ENCODE measurements around the gene HSPA5. TPM values are rescaled to one million over a fixed set of nuclear protein-coding genes. Genes with fewer than 3 reads are reported as not detected.
A peak's percentile ranks its signal among the peaks of the same experiment; 100 is the strongest.
"Not testable (repeated sequence)": the region's sequence is repeated elsewhere in the genome, so short reads cannot be mapped to it uniquely, and the experiment has no call there.

HSPA5 gene
- total RNA-seq, 1 experiment from 2014 or later: 77.5 TPM

GRCh38 chr9:125241863-125242739 is 958 bp upstream of the HSPA5 start:
- DNase-seq (ENCODE audit: low spot score): no peak

- peak; percentile 16 for DNase-seq (ENCODE audit: low spot score)
These were observed 519 bp downstream of the HSPA5 start for GRCh38 chr9:125240649-125240999.

GRCh38 chr9:125239631-125240597 is 1.2 kb downstream of the HSPA5 start:
- DNase-seq (ENCODE audit: low spot score): no peak

DNA sequence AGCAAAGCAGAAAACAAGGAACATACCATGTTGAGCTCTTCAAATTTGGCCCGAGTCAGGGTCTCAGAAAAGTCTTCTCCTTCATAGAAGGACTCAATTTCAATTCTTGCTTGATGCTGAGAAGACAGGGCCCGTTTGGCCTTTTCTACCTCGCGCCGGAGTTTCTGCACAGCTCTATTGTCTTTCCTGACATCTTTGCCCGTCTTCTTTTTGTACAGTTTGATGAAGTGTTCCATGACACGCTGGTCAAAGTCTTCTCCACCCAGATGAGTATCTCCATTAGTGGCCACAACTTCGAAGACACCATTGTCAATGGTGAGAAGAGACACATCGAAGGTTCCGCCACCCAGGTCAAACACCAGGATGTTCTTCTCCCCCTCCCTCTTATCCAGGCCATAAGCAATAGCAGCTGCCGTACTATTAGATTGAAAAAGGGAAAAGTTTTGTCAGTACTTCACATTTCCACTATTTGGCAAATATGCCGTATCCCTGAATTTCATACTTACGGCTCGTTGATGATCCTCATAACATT is 2.2 kb downstream of the HSPA5 start:
- DNase-seq (ENCODE audit: low spot score): no peak

DNA sequence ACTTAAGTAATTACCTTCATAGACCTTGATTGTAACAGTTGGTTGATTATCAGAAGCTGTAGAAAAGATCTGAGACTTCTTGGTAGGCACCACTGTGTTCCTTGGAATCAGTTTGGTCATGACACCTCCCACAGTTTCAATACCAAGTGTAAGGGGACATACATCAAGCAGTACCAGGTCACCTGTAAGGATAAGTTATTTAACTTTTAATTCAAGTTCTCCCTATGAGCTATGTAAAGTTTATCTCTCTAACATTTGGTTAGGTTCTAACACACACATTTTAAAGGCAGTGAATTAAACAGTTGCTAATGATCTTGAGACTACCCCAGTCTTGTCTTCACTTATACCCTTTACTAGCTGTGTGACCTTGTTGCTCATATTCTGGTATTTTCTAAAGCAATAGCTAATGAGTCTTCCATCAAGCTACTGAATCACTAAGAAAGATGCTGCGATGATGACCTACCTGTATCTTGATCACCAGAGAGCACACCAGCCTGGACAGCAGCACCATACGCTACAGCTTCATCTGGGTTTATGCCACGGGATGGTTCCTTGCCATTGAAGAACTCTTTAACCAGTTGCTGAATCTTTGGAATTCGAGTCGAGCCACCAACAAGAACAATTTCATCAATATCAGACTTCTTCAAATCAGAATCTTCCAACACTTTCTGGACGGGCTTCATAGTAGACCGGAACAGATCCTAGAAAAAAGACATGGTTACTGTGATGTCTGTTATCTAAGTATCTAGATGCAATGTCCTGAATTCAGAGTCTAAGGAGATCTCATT is 2.8 kb downstream of the HSPA5 start:
- DNase-seq (ENCODE audit: low spot score): no peak

- not testable (repeated sequence) for DNase-seq (ENCODE audit: low spot score)
These were observed 4.5 kb downstream of the HSPA5 start for GRCh38 chr9:125236520-125237159.

- DNase-seq (ENCODE audit: low spot score): no peak
These were observed 5.2 kb downstream of the HSPA5 start for GRCh38 chr9:125235804-125236519.

DNA sequence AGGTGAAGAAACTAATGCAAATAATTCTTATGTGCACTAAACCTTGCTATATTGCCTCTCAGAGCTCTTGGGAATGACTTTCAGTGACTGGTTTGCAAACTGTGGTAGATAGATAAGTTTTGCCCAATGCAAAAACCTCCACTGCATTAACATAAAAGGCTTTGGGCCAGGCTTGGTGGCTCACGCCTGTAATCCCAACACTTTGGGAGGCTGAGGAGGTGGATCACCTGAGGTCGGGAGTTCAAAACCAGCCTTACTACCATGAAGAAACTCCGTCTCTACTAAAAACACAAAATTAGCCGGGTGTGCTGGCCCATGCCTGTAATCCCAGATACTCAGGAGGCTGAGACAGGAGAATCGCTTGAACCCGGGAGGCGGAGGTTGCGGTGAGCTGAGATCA is 7.0 kb downstream of the HSPA5 start:
- not testable (repeated sequence) for DNase-seq (ENCODE audit: low spot score)

GRCh38 chr9:125233678-125234077 is 7.5 kb downstream of the HSPA5 start:
- peak; percentile 62 for DNase-seq (ENCODE audit: low spot score)

- no peak for DNase-seq (ENCODE audit: low spot score)
These were observed 13.4 kb downstream of the HSPA5 start for GRCh38 chr9:125227761-125228160.

GRCh38 chr9:125224858-125225257 is 16.3 kb downstream of the HSPA5 start:
- DNase-seq (ENCODE audit: low spot score): not testable (repeated sequence)

DNA sequence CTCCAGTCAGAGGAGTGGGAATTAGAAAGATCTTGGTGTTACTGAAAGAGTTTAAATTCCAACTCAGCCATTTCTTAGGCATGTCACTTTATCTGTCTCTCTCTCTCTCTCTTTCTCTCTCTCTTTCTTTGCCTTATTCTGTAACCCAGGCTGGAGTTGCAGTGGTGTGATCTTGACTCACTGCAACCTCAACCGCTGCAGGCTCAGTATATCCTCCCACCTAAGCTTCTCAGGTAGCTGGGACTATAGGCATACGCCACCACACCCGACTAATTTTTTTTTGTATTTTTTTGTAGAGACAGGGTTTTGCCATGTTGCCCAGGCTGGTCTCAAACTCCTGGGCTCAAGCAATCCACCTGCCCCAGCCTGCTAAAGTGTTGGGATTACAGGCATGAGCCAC is 22.5 kb downstream of the HSPA5 start:
- DNase-seq (ENCODE audit: low spot score): no peak

DNA sequence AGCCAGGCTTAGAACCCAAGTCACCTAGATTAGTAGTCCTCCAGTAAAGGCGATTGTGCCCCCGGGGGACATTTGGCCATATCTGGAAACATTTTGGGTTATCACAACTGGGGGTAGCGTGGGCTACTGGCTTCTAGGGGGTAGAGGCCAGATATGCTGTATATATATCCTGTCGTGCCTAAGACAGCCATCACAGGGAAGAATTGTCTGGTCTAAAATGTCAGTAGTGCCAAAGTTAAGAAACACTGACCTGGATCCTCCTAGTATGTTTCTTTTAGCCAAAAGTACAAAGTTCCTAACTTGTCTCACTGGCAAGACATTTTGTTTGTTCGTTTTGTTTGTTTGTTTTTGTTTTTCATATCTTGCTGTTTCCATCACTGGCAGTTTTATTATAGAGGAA is 27.0 kb downstream of the HSPA5 start:
- DNase-seq (ENCODE audit: low spot score): no peak

- no peak for DNase-seq (ENCODE audit: low spot score)
These were observed 36.7 kb downstream of the HSPA5 start for GRCh38 chr9:125204477-125204876.

DNA sequence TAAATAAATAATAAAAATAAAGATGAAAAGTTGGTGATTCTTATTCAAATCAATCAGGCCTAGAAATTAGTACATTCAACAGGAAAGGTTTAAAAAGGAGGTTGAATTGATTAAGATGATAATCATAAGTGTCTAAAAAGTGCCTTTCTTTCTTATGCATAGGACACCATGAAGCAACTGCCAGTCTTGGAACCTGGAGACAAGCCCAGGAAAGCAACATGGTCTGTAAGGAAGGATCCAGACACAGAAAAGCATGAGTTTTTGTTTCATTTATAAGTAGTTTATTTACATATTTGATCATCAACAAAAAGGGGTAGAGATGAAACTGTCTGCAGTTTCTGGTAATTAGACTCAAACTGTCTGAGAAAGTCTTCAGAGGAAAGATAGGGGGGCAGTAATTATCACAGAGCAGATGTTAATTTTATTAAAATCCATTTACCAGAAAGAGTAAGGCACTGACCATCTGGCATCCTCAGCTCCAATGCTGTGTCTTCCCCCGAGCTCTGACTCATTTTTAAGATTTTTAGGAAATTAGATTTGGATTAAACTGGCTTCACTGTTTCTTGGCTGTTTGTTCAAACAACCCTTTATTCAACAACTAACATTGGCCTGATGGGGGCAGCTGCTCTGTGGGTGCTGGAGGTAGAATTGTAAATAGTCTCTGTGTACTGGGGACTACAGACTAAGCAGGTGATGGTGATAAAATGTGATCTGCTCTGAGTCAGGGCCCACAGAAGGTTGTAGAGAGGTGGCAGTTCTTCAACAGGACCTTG is 38.1 kb downstream of the HSPA5 start:
- no peak for DNase-seq (ENCODE audit: low spot score)

DNA sequence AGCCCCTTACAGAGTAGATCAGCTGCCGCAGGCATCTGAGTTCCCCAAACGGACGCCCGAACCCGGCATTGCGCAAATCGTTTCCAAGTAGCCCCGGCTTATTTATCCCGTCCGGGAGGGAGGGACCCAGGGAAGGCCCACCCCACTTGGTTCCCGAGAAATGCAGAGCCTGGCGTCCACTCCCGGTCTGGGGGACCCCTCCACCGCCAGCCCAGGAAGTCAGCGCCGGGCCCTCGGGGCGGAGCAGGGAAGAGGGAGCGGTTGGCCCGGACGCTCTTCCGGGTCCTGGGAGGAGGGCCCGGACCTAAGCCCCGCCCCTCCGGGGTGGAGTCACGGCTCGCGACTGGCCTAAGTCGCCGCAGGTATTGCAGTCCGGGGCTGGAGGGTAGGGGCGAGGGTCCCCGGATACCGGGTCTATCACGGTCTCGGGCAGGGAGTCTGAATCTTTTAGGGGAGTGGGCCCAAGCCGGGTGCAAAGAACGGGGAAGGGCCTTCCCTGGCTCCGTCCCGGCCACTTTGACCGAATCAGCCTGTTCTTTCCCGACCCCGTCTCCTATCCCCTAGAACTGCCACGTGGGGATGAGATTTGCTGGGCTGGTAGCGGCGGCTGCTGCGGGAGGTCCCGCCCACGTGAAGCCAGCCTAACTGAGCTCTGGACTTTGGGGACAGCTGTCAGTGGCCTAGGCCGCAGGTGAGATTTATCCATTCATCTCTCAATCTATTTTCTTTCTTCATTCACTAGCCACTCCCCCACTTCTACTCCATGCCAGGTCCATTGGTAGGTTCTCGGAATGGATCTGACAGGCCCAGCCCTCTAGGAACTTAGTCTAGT is 40.7 kb downstream of the HSPA5 start, which contains the start of gene RABEPK:
Gene RABEPK, plus strand, starts transcription at position 327 of the 832 bp plus-strand sequence. CDS start 2,472 bp downstream, outside the sequence.
- peak; percentile 90 for DNase-seq (ENCODE audit: low spot score)

- not testable (repeated sequence) for DNase-seq (ENCODE audit: low spot score)
These were observed 45.6 kb downstream of the HSPA5 start for GRCh38 chr9:125195591-125195990.

DNA sequence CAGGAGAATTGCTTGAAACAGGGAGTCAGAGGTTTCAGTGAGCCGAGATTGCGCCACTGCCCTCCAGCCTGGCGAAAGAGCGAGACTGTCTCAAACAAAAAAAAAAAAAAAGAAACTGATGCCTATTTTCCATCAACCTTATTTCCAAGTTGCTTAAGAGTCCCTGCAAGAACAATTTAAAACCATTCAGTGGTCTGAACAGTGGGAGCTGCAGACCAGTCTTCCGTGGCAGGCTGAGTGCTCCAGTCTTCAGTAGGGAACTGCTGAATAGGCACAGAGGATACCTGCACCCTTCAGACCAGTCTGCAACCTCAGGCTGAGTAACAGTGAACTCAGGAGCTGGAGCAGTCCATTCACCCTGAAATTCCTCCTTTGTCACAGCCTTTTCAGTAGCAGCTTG is 46.7 kb downstream of the HSPA5 start:
- not testable (repeated sequence) for DNase-seq (ENCODE audit: low spot score)
